Esophagus squamous epithelium (tissue), 4 donors: ENCODE measurements around the gene RPL13A.
"Not testable (repeated sequence)": the region's sequence is repeated elsewhere in the genome, so short reads cannot be mapped to it uniquely, and the experiment has no call there.

Experiments
- CTCF ChIP-seq, 6 experiments: fragments of 450-650 bp in 4 of 6; fragments of 200-600 bp in 2 of 6; sonication (generic) in 2 of 6; IDR thresholded peaks; one replicate each; pipeline ENCODE4 v1.5.1; 2016 to 2019; ENCODE audit warnings: antibody characterized with exemption in 6 of 6, mild to moderate bottlenecking in 4 of 6, moderate library complexity in 4 of 6
- POLR2A ChIP-seq, 4 donors: fragments of 450-650 bp; IDR thresholded peaks; one replicate each; pipeline ENCODE4 v1.6.1; 2017; ENCODE audit warnings: antibody characterized with exemption in 4 of 4, mild to moderate bottlenecking in 4 of 4, moderate library complexity in 3 of 4

GRCh38 chr19:49473501-49473867, 13.9 kb upstream of the RPL13A start:
- not testable (repeated sequence) for TF ChIP-seq POLR2A, CTCF (IDR thresholded peaks at IDR 0.05)
